Activated CD8-positive, alpha-beta memory T cell treated with anti-CD3 and anti-CD28 coated beads for 36 hours (primary cell): ENCODE measurements around the gene SFMBT1. TPM values are rescaled to one million over a fixed set of nuclear protein-coding genes. Genes with fewer than 3 reads are reported as not detected.

ENCODE experiments used
- total RNA-seq, 2 experiments: library from RNA; stranded (reverse); gene quantifications; one replicate each; pipeline ENCODE4 v1.2.3, GENCODE V29; 2021

Gene SFMBT1
- total RNA-seq, 2 experiments from 2014 or later, result 17.4 to 20.3 TPM

Other genes starting within 250 kb of the SFMBT1 start
- gene ITIH4, start 215.4 kb downstream of the SFMBT1 start, total RNA-seq, result 10 to 100 TPM in 1 of 2 experiments, 1 to 10 TPM in 1; 6.1 to 10.1 TPM
- under 1 TPM in 1 of 2 experiments, not detected in 1; 0.61 TPM for gene MUSTN1, start 211.1 kb downstream of the SFMBT1 start, total RNA-seq
- gene STIMATE, start 148.5 kb downstream of the SFMBT1 start, total RNA-seq, result 10 to 100 TPM; 36.1 to 39.8 TPM
- 10 to 100 TPM; 55.3 to 58.1 TPM for gene RFT1, start 84.4 kb upstream of the SFMBT1 start, total RNA-seq
- gene PRKCD, start 115.1 kb upstream of the SFMBT1 start, total RNA-seq, result 10 to 100 TPM; 20.6 to 21.4 TPM
- gene TKT, start 209.9 kb upstream of the SFMBT1 start, total RNA-seq, result 100 to 1,000 TPM; 209 to 214 TPM